Measurements from ENCODE around the gene SHMT1.

- TF ChIP-seq CTCF (IDR thresholded peaks at IDR 0.05; ENCODE audit: low read depth, low read length, missing input control) (no peak), MAX (IDR thresholded peaks at IDR 0.05) (no peak), TAF1 (conservative IDR thresholded peaks at IDR 0.05) (no peak), HNF4A (conservative IDR thresholded peaks at IDR 0.05) (no peak)
These were observed 14.8 kb upstream of the SHMT1 start for GRCh38 chr17:18378205-18378505.

Measured in liver (tissue), 3 donors.